Stimulated activated CD4-positive, alpha-beta T cell treated with anti-CD3 and anti-CD28 coated beads, Interleukin-15, amount 100 ng/mL, for 48 hours (primary cell): ENCODE data around the gene SYNE1.
A peak's percentile ranks its signal among the peaks of the same experiment; 100 is the strongest.
"Not testable (repeated sequence)": the region's sequence is repeated elsewhere in the genome, so short reads cannot be mapped to it uniquely, and the experiment has no call there.

Experiments
- DNase-seq, 2 donors: peaks; one replicate each; pipeline ENCODE4 v3.0.0-alpha.2; 2020; ENCODE audit warnings: low read depth in 2 of 2

SYNE1 gene

GRCh38 chr6:152098683-152099082 is 538.5 kb downstream of the SYNE1 start:
- DNase-seq, result no peak

DNA sequence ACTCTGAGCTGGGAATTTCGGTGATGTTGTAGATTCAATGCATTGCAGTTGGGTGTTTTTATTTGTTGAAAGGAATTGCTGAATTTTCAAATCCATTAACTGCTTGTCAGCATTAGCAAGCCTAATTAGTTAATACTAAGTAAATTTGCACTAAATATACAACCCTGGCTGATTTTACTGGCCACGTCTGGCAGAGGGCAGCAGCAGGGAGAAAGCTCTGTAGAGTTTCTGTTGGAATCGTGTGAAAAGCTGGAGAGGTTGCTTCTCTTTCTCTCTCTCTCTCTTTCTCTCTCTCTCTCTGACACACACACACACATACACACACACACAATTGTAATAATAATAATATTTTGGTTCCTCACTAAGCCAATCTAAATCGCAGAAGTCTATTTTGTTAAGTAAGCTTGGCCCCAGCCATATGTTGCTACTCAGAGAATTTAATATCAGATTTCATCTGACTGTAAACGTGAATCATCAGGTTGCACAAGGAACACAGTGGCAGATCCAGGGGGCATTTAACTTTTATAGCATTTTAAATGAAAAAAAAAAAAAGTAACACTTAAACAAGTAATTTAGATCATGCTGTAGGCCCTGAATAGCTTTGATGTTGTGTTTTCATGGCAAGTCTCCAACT is 540.2 kb downstream of the SYNE1 start:
- DNase-seq, result no peak

GRCh38 chr6:152094992-152095592 is 542.1 kb downstream of the SYNE1 start:
- peak; percentile 4 to 21 for DNase-seq

DNA sequence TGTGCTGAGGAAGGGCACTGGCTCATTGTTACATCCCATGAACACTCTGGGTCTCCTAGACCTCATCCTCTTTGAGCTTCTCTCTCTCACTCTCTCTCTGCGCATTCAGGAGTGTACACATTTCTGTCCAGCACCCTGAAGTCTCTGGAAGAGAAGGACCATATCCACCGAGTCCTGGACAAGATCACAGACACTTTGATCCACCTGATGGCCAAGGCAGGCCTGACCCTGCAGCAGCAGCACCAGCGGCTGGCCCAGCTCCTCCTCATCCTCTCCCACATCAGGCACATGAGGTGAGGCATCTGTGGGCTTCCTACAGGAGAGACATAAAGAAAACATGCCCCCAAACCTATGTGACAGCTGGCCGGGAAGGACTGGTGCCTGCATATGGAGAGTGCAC is 542.9 kb downstream of the SYNE1 start:
- DNase-seq, result no peak

GRCh38 chr6:152093711-152094110 is 543.5 kb downstream of the SYNE1 start:
- no peak for DNase-seq

DNA sequence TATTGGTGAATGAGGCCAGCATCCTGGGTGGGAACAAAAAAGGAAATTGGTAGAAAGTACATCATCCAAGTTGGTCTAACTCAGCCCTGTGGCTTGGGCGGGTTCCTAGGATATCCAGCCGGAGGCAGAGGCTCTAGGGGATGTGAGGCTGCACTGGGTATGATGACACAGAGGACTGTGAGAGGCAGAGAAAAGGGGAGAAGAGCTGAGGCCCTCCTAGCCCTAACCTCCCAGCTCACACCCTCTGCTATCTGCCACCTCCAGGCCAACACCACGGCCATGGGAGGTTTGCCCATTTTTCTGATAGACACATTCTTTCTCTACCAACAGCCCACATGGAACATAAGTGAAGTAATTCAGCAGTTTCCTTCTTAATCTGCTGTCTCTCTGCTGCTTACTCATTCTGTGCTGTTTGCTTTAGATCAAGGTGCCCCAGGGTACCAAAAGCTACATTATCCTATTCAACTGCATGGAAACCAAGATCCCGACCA is 545.3 kb downstream of the SYNE1 start:
- no peak for DNase-seq

DNA sequence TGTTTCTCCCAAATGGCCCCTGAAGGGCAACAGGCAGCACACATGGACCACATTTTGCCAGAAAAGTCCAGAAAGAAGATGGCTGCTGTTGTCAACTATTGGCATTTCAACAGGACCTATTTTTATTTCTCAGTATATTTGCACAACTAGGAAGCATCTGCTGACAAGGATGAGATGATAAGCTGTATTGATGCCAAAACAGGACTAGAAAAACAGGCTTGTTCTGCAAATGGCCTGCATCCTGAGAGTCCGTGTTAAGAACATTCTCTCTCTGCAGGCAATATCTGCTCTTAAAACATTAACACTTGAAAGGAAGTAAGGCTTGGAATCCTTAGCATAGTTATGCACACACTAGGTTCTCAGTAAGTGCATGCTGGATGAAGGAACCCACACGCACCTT is 546.0 kb downstream of the SYNE1 start:
- DNase-seq, result no peak

- no peak for DNase-seq
Measured at GRCh38 chr6:152089992-152090391, 547.2 kb downstream of the SYNE1 start.

DNA sequence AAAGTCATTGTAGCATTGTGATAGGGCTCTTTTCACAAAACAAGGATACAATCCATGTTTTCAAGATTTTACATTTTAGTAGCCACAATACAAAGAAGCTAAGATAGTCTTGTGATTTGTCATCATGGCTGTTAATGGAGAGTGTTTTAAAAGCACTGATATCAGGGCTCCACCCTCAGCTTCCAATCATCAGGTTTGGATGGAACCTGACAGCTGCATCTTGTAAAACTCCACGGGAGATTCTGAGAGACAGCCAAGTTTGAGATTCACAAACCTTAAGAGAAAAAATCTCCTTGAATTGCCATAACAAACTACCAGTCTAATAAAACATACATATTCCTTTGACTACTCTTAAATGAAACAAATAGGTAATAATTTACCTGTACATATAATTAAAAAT is 549.5 kb downstream of the SYNE1 start:
- DNase-seq, result no peak

- no peak for DNase-seq
Measured at GRCh38 chr6:152087096-152087495, 550.1 kb downstream of the SYNE1 start.

GRCh38 chr6:152086223-152086873 is 550.8 kb downstream of the SYNE1 start:
- DNase-seq, result no peak

DNA sequence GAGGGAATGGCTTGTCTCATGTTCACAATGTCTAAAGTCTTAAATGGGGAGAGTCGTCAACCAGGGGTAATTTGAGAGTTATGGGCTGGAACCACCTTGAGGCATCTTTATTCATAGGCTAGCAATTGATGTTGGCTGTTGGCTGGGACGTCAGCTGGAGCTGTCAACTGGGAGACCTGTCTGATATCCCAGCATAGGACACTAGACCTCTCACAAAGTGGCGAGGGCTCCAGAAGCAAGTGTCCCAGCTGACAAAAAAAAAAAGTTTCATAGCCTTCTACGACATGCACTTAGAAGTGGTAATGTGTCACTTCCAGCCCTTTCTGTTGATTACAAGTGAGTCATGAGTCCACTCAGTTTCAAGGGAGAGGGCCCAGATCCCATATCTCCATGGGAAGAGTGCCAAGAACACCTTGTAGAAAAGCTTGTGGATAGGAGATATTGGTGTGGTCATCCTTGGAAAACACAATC is 551.7 kb downstream of the SYNE1 start:
- DNase-seq, result no peak

GRCh38 chr6:152078804-152079203 is 558.4 kb downstream of the SYNE1 start:
- DNase-seq, result no peak

DNA sequence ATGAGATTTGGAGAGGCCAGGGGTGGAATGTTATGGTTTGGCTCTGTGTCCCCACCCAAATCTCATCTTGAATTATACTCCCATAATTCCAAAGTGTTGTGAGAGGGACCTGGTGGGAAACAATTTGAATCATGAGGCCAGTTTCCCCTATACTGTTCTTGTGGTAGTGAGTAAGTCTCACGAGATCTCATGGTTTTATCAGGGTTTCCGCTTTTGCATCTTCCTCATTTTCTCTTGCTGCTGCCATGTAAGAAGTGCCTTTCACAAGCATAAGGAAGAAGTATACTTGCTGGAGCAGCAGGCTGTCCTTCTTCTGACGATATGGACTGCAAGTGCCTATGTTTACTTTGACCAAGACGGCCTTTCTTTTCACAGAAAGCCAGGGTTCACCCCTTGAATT is 559.2 kb downstream of the SYNE1 start:
- DNase-seq, result no peak

- DNase-seq, result not testable (repeated sequence)
Measured at GRCh38 chr6:152076242-152076641, 560.9 kb downstream of the SYNE1 start.

DNA sequence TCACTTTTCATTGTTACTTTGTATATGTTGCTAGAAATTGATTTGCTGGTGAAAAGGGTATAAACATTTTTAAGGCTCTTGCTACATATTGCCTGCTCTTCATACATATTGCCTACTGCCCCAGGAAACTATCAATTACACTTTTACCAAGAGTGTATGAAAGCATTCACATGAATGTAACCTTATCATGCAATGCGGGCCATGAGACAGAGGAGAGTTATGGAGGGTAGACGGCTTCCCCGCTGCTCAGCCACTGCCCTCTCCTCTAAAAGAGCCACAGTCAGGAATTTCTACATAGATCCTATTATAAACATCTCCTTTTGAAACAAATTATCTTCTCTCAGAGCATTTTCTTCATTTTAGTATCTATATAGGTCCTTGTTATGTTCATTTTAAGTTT is 565.3 kb downstream of the SYNE1 start:
- DNase-seq, result no peak
